Astrocyte (in vitro differentiated cells and primary cell): ENCODE results near the gene ZNF618. TPM values are rescaled to one million over a fixed set of nuclear protein-coding genes. Genes with fewer than 3 reads are reported as not detected.

Experiments used
- DNase-seq: peaks from one replicate; pipeline ENCODE4 v3.0.0-alpha.2; 2010; ENCODE audit warnings: low read depth
- FAIRE-seq: peaks from 2 replicates; lab custom pipeline; 2011; peaks lifted over from hg19 to GRCh38; lab: Jason Lieb, UNC
- H2AFZ ChIP-seq: 2 replicates; pipeline ENCODE4 v1.6.0; 2012; ENCODE audit warnings: low read depth, low read length, inconsistent platforms
- H3K27ac ChIP-seq: 2 replicates; pipeline ENCODE4 v1.5.1; 2011; ENCODE audit warnings: low read depth, low read length, inconsistent platforms
- H3K27me3 ChIP-seq: 2 replicates; pipeline ENCODE4 v1.6.0; 2011; ENCODE audit warnings: low read length, inconsistent platforms; ENCODE audit not compliant: insufficient read depth
- H3K36me3 ChIP-seq: 2 replicates; pipeline ENCODE4 v1.5.1; 2011; ENCODE audit warnings: low read length, inconsistent platforms; ENCODE audit not compliant: insufficient read depth
- H3K4me1 ChIP-seq: 2 replicates; pipeline ENCODE4 v1.5.1; 2011; ENCODE audit warnings: low read length, inconsistent platforms; ENCODE audit not compliant: insufficient read depth
- H3K4me2 ChIP-seq: 2 replicates; pipeline ENCODE4 v1.6.0; 2012; ENCODE audit warnings: low read length, inconsistent platforms
- H3K4me3 ChIP-seq: 2 replicates; pipeline ENCODE4 v1.5.1; 2011; ENCODE audit warnings: low read depth, mild to moderate bottlenecking, low read length, inconsistent platforms; ENCODE audit not compliant: insufficient read depth
- H3K79me2 ChIP-seq: 2 replicates; pipeline ENCODE4 v1.6.0; 2012; ENCODE audit warnings: mild to moderate bottlenecking, low read length, inconsistent platforms; ENCODE audit not compliant: insufficient read depth
- H3K9ac ChIP-seq: 2 replicates; pipeline ENCODE4 v1.6.0; 2012; ENCODE audit warnings: mild to moderate bottlenecking, low read length, inconsistent platforms
- H3K9me3 ChIP-seq: 2 replicates; pipeline ENCODE4 v1.5.1; 2012; ENCODE audit warnings: low read depth, mild to moderate bottlenecking, low read length, inconsistent platforms; ENCODE audit not compliant: insufficient read depth
- H4K20me1 ChIP-seq: 2 replicates; pipeline ENCODE4 v1.6.0; 2012; ENCODE audit warnings: low read length, inconsistent platforms; ENCODE audit not compliant: insufficient read depth
- H3K27ac Mint-ChIP-seq: one replicate; pipeline ENCODE4 v1.8.0; 2021; ENCODE audit warnings: mild to moderate bottlenecking, mixed read lengths; ENCODE audit not compliant: unreplicated experiment
- H3K27me3 Mint-ChIP-seq: one replicate; pipeline ENCODE4 v1.8.0; 2021; ENCODE audit warnings: low read depth, mixed read lengths; ENCODE audit not compliant: unreplicated experiment
- H3K36me3 Mint-ChIP-seq: one replicate; pipeline ENCODE4 v1.8.0; 2021; ENCODE audit warnings: low read depth, mixed read lengths; ENCODE audit not compliant: unreplicated experiment
- H3K4me1 Mint-ChIP-seq: one replicate; pipeline ENCODE4 v1.8.0; 2021; ENCODE audit warnings: low read depth, mixed read lengths; ENCODE audit not compliant: unreplicated experiment
- H3K4me3 Mint-ChIP-seq: one replicate; pipeline ENCODE4 v1.8.0; 2021; ENCODE audit warnings: mild to moderate bottlenecking, moderate library complexity, mixed read lengths; ENCODE audit not compliant: unreplicated experiment
- H3K9me3 Mint-ChIP-seq: one replicate; pipeline ENCODE4 v1.8.0; 2021; ENCODE audit warnings: mild to moderate bottlenecking, mixed read lengths; ENCODE audit not compliant: unreplicated experiment
- EZH2 ChIP-seq: IDR thresholded peaks from 2 replicates; pipeline ENCODE4 v1.6.1; 2012; ENCODE audit warnings: mild to moderate bottlenecking, low read length, inconsistent platforms; ENCODE audit not compliant: insufficient read depth
- total RNA-seq: library from RNA; stranded (reverse); gene quantifications from 2 replicates; pipeline ENCODE4 v1.2.1, GENCODE V29; 2021
- TF ChIP-seq, protein P1 (sequence below): IDR thresholded peaks from 2 replicates; pipeline ENCODE4 v1.5.1; 2011; ENCODE audit warnings: low read depth, mild to moderate bottlenecking, inconsistent platforms, low read length, moderate library complexity; ENCODE audit not compliant: insufficient read depth

Gene ZNF618
- total RNA-seq, 1 donor from 2014 or later: 30.1 TPM

DNA sequence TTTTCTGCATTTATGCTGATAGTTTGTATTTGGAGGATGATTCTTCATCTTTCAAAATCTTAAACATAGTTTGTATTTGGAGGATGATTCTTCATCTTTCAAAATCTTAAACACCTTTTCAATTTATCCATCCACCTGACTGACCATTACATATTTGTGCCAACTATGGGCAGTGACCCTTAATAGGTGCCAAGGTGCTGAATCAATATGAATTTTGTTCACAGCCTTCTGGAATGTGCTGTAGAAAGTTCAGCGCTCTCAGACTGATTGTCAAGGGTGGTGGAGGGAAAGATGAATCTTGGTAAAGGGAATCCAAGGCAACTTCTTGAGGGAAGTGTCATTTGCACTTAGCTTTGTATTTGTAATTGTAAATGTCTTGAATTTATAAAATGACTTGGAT, 18.1 kb downstream of the ZNF618 start:
- H3K27me3 ChIP-seq: no peaks in the 10 kb centered on the region
- H3K79me2 ChIP-seq: peaks cover 91% of the 10 kb centered on the region
- H3K36me3 ChIP-seq: no peaks in the 10 kb centered on the region
- H3K4me2 ChIP-seq: no peak overlapping the region
- peaks cover 27% of the 10 kb centered on the region for H3K36me3 Mint-ChIP-seq
- no peak overlapping the region for H3K4me3 Mint-ChIP-seq
- H3K4me1 ChIP-seq: no peaks in the 10 kb centered on the region
- H3K9me3 Mint-ChIP-seq: peaks cover 7% of the 10 kb centered on the region
- no peaks in the 10 kb centered on the region for H3K4me1 Mint-ChIP-seq
- no peaks in the 10 kb centered on the region for H3K27me3 Mint-ChIP-seq
- no peak overlapping the region for H3K27ac ChIP-seq
- no peak for DNase-seq
- peaks cover 40% of the 10 kb centered on the region for H4K20me1 ChIP-seq
- no peak for TF ChIP-seq EZH2
- TF ChIP-seq, protein P1, sequence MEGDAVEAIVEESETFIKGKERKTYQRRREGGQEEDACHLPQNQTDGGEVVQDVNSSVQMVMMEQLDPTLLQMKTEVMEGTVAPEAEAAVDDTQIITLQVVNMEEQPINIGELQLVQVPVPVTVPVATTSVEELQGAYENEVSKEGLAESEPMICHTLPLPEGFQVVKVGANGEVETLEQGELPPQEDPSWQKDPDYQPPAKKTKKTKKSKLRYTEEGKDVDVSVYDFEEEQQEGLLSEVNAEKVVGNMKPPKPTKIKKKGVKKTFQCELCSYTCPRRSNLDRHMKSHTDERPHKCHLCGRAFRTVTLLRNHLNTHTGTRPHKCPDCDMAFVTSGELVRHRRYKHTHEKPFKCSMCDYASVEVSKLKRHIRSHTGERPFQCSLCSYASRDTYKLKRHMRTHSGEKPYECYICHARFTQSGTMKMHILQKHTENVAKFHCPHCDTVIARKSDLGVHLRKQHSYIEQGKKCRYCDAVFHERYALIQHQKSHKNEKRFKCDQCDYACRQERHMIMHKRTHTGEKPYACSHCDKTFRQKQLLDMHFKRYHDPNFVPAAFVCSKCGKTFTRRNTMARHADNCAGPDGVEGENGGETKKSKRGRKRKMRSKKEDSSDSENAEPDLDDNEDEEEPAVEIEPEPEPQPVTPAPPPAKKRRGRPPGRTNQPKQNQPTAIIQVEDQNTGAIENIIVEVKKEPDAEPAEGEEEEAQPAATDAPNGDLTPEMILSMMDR: no peak
- H3K27ac Mint-ChIP-seq: no peak overlapping the region
- no peak overlapping the region for H3K4me3 ChIP-seq
- H2AFZ ChIP-seq: no peak overlapping the region
- FAIRE-seq: no peak
- H3K9me3 ChIP-seq: peaks cover 3% of the 10 kb centered on the region
- no peak overlapping the region for H3K9ac ChIP-seq

DNA sequence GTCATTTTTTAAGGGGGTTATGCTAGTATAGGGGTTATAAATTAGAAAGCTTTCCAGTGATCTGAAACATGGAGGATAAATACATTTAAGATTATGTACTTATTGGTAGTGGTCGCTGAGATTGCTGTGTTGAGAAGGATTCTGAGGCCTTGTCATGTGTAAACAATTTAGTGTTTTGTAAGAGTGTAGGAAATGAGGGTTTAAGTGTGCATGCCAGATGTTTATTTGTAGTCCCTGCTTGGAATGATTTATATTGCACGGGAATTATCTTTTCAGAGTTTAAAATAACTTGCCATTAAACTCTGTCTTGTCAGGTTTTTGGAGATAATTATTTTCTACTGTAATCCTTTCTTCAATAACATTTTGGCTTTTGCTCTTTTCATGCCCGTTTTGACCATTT, 19.4 kb downstream of the ZNF618 start:
- Histone ChIP-seq H3K9me3 (no peaks in the 10 kb centered on the region), H3K36me3 (no peaks in the 10 kb centered on the region), H3K4me2 (no peak overlapping the region), H2AFZ (no peak overlapping the region), H3K9ac (no peak overlapping the region), H4K20me1 (peaks cover 39% of the 10 kb centered on the region), H3K4me3 (no peak overlapping the region), H3K27me3 (no peaks in the 10 kb centered on the region), H3K4me1 (no peaks in the 10 kb centered on the region), H3K79me2 (peaks cover 90% of the 10 kb centered on the region), H3K27ac (no peak overlapping the region)
- H3K36me3 Mint-ChIP-seq: peaks cover 20% of the 10 kb centered on the region
- TF ChIP-seq, protein P1: no peak
- TF ChIP-seq EZH2: no peak
- H3K4me3 Mint-ChIP-seq: no peak overlapping the region
- FAIRE-seq (no peak), DNase-seq (no peak)
- H3K27me3 Mint-ChIP-seq: no peaks in the 10 kb centered on the region
- peaks cover 3% of the 10 kb centered on the region for H3K9me3 Mint-ChIP-seq
- H3K4me1 Mint-ChIP-seq: no peaks in the 10 kb centered on the region
- no peak overlapping the region for H3K27ac Mint-ChIP-seq

DNA sequence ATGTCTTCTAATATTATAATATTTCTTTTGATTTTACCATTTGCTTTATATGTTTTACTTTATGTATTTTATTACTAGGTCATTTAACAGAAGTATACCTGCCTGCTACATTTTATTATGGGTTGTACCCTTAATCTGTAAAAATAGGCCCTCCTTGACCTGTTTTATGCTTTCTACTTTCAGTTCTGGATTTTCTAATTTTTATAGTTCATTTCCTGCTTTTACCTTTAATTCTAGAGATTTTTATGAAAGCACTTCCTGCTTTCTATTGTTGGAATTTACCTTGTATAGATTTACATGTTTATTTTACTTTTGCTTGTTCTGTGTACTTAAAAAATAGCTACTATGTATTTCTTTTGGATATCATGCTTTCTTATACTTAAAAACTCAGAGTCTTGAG, 20.6 kb downstream of the ZNF618 start:
- no peak overlapping the region for H3K27ac Mint-ChIP-seq
- peaks cover 84% of the 10 kb centered on the region for H3K79me2 ChIP-seq
- no peaks in the 10 kb centered on the region for H3K4me1 ChIP-seq
- no peak for FAIRE-seq
- no peaks in the 10 kb centered on the region for H3K4me1 Mint-ChIP-seq
- no peak overlapping the region for H3K9ac ChIP-seq
- peaks cover 47% of the 10 kb centered on the region for H4K20me1 ChIP-seq
- no peaks in the 10 kb centered on the region for H3K27me3 ChIP-seq
- H3K36me3 ChIP-seq: no peaks in the 10 kb centered on the region
- H3K9me3 ChIP-seq: no peaks in the 10 kb centered on the region
- H3K27ac ChIP-seq: no peak overlapping the region
- H2AFZ ChIP-seq: no peak overlapping the region
- TF ChIP-seq EZH2: no peak
- TF ChIP-seq, protein P1: no peak
- H3K4me3 Mint-ChIP-seq: no peak overlapping the region
- H3K4me2 ChIP-seq: no peak overlapping the region
- no peaks in the 10 kb centered on the region for H3K27me3 Mint-ChIP-seq
- peaks cover 3% of the 10 kb centered on the region for H3K9me3 Mint-ChIP-seq
- no peak for DNase-seq
- peaks cover 11% of the 10 kb centered on the region for H3K36me3 Mint-ChIP-seq
- no peak overlapping the region for H3K4me3 ChIP-seq
